ENCODE results near the gene SUMO3.

Gene SUMO3

DNA sequence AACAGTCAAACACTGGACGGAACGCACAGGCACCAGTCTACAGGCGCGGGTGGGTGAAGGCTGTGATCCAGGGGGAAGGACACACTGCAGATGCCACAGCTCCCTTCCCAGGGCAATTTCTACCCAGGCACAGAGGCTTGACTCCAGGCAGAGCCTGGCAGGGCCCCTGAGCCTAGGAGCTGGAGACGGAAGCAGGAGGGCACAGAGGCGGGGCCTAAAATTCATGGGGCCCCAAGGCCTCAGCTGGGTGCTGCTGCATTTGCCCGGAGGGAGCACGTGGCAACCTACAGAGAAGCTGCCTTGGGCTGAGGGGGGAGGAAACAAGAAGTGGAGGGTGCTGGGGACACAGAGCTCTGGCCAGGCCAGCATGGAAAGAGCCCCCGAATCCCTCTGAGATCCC, 57.5 kb downstream of the SUMO3 start:
- DNase-seq (ENCODE audit: insufficient read length) (no peak), FAIRE-seq (no peak)
- TF ChIP-seq TAF1 (IDR thresholded peaks at IDR 0.05; ENCODE audit: borderline replicate concordance, low read depth, low read length) (no peak), POLR2AphosphoS5 (IDR thresholded peaks at IDR 0.05; ENCODE audit: low read depth, low read length) (no peak), POLR2A (IDR thresholded peaks at IDR 0.05; ENCODE audit: low read depth, low read length) (no peak)

GRCh38 chr21:44759628-44760285, 58.1 kb downstream of the SUMO3 start:
- DNase-seq (ENCODE audit: insufficient read length) (no peak), FAIRE-seq (no peak)
- no peak for TF ChIP-seq TAF1 (IDR thresholded peaks at IDR 0.05; ENCODE audit: borderline replicate concordance, low read depth, low read length)
- TF ChIP-seq POLR2AphosphoS5 (IDR thresholded peaks at IDR 0.05; ENCODE audit: low read depth, low read length): no peak
- TF ChIP-seq POLR2A (IDR thresholded peaks at IDR 0.05; ENCODE audit: low read depth, low read length): no peak

GRCh38 chr21:44758781-44759627, 58.9 kb downstream of the SUMO3 start:
- DNase-seq (ENCODE audit: insufficient read length) (no peak), FAIRE-seq (no peak)
- no peak for TF ChIP-seq POLR2A (IDR thresholded peaks at IDR 0.05; ENCODE audit: low read depth, low read length)
- TF ChIP-seq POLR2AphosphoS5 (IDR thresholded peaks at IDR 0.05; ENCODE audit: low read depth, low read length): no peak
- TF ChIP-seq TAF1 (IDR thresholded peaks at IDR 0.05; ENCODE audit: borderline replicate concordance, low read depth, low read length): no peak

DNA sequence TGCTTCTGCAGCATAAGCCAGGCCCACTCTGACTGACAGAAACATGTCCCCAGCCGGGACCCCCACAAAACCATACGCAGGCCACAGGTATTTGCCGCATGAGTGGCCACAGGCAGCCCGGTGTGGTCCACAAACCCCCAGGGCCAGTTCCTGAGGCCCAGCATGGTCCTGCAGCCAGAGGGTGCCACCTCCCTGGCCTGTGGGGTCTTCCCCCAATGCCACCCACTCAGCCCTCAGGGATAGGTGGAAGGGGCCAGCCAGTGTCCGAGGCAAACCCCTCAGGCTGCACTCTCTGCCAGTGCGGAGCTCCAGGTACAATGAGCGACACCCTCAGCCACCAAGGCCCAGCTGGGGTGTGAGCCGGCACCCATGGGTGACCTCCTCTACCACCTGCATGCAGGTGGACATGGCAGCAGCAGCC, 59.7 kb downstream of the SUMO3 start:
- FAIRE-seq: no peak
- TF ChIP-seq POLR2AphosphoS5 (IDR thresholded peaks at IDR 0.05; ENCODE audit: low read depth, low read length): no peak
- TF ChIP-seq TAF1 (IDR thresholded peaks at IDR 0.05; ENCODE audit: borderline replicate concordance, low read depth, low read length): no peak
- TF ChIP-seq POLR2A (IDR thresholded peaks at IDR 0.05; ENCODE audit: low read depth, low read length): no peak
- no peak for DNase-seq (ENCODE audit: insufficient read length)

DNA sequence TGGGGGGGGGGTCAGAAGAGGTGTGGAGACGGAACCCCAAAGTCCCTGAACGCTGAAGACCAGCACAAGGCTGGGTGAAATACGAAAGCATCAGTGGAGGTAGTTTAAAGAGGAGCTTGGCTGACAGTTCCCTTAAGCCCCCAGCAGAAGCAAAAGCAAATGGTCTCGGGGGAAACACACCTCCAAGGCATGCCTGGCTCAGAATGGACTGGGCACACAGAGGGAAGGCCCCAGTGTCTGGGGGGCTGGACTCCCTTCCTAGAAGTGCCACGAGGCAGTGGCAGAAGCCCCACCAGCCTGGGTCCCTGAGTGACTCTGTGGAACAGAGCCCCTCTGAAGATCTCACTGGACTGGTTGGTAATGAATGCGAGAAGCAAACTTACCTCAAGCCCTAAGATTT, 60.1 kb downstream of the SUMO3 start:
- TF ChIP-seq POLR2AphosphoS5 (IDR thresholded peaks at IDR 0.05; ENCODE audit: low read depth, low read length) (no peak), TAF1 (IDR thresholded peaks at IDR 0.05; ENCODE audit: borderline replicate concordance, low read depth, low read length) (no peak), POLR2A (IDR thresholded peaks at IDR 0.05; ENCODE audit: low read depth, low read length) (no peak)
- DNase-seq (ENCODE audit: insufficient read length) (no peak), FAIRE-seq (no peak)

GRCh38 chr21:44756423-44757185, 61.3 kb downstream of the SUMO3 start:
- DNase-seq (ENCODE audit: insufficient read length): no peak
- FAIRE-seq: no peak
- TF ChIP-seq POLR2AphosphoS5 (IDR thresholded peaks at IDR 0.05; ENCODE audit: low read depth, low read length) (no peak), TAF1 (IDR thresholded peaks at IDR 0.05; ENCODE audit: borderline replicate concordance, low read depth, low read length) (no peak), POLR2A (IDR thresholded peaks at IDR 0.05; ENCODE audit: low read depth, low read length) (no peak)
